IPS-20b (cell line): ENCODE results near the gene SMAD5.

Experiments used
- H3K27ac ChIP-seq: one replicate; pipeline ENCODE4 v1.5.1; 2013; ENCODE audit warnings: low read length
- H3K27me3 ChIP-seq: 2 replicates; pipeline ENCODE4 v1.6.1; 2013; ENCODE audit warnings: mild to moderate bottlenecking, low read length, inconsistent platforms; ENCODE audit not compliant: insufficient read depth
- H3K36me3 ChIP-seq: 2 replicates; pipeline ENCODE4 v1.6.1; 2013; ENCODE audit warnings: low read depth, mild to moderate bottlenecking, inconsistent platforms, low read length, moderate library complexity; ENCODE audit not compliant: insufficient read depth
- H3K4me1 ChIP-seq: 2 replicates; pipeline ENCODE4 v1.6.1; 2013; ENCODE audit warnings: mild to moderate bottlenecking, control low read depth, inconsistent platforms, low read length, moderate library complexity; ENCODE audit not compliant: insufficient read depth
- H3K4me3 ChIP-seq: 2 replicates; pipeline ENCODE4 v1.5.1; 2013; ENCODE audit warnings: mild to moderate bottlenecking, low read length, inconsistent platforms
- H3K9ac ChIP-seq: 2 replicates; pipeline ENCODE4 v1.6.1; 2013; ENCODE audit warnings: low read depth, mild to moderate bottlenecking, inconsistent platforms, low read length, moderate library complexity
- H3K9me3 ChIP-seq: 2 replicates; pipeline ENCODE4 v1.6.1; 2013; ENCODE audit warnings: mild to moderate bottlenecking, low read depth, low read length, inconsistent platforms; ENCODE audit not compliant: insufficient read depth

The SMAD5 gene

DNA sequence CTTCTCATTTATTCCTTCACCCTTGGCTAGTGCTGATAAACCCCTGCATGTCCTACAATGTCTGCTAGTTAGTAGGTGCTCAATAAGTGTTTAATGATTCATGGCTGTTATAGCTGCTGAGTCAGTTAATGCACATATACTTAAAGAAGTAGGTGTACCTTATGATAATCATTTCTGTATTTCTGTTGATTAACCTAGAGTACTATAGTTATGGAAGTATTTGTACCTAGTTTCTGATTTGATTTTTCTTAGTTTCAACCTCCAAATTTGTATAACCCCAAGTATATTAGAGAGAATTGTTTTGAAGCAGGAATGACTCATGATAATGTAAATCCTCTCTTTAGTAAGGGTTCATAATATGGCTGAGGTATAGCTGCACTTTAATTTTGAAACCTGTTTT, 8.9 kb downstream of the SMAD5 start:
- H3K9me3 ChIP-seq, result no peaks in the 10 kb centered on the region
- H3K27me3 ChIP-seq, result no peaks in the 10 kb centered on the region
- H3K4me3 ChIP-seq, result no peak overlapping the region
- H3K9ac ChIP-seq, result no peak overlapping the region
- no peak overlapping the region for H3K27ac ChIP-seq
- no peaks in the 10 kb centered on the region for H3K36me3 ChIP-seq
- peaks cover 3% of the 10 kb centered on the region; the same call in 1 of the 2 replicates for H3K4me1 ChIP-seq

DNA sequence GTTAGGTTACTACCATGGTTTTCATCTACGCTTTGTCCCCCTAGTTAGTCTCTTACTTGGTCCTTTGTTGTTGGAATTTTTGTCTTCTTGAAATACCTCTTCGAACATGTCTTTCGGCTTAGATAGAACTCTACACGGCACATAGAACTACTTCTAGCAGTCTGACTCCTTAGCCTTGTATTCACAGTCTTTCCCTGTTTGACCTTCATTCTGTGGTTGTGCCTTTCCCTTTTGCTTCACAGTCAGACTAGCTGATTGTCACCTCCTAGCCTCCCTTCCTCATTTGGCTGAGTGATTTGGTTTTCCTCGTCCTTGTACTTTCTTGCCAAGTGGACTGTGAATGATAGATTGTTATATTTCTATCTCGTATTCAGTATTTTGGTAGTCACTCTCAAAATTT, 10.7 kb downstream of the SMAD5 start:
- Histone ChIP-seq H3K27ac (no peak overlapping the region), H3K27me3 (no peaks in the 10 kb centered on the region), H3K36me3 (no peaks in the 10 kb centered on the region), H3K4me1 (no peaks in the 10 kb centered on the region), H3K4me3 (no peak overlapping the region), H3K9ac (no peak overlapping the region), H3K9me3 (no peaks in the 10 kb centered on the region)

DNA sequence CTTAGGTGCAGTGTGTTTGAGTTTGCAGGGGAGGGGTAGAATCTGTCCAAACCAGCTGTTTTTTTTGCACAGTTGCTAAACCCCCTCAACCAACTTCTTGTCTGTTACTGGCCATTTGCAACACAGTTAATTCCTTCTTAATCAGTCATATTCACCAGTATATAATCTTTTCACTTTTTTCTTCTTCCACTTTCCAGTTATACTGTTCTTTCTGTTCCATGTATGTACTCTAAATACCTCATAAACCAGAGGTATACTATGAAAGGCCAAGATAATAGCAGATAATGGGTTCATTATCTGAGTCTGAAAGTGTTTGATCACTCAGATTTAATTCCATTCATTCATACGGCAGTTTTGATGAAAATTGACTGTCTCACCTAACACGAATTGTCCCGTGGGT, 11.1 kb downstream of the SMAD5 start:
- Histone ChIP-seq H3K27me3 (no peaks in the 10 kb centered on the region), H3K27ac (no peak overlapping the region), H3K36me3 (no peaks in the 10 kb centered on the region), H3K4me1 (no peaks in the 10 kb centered on the region), H3K4me3 (no peak overlapping the region), H3K9me3 (no peaks in the 10 kb centered on the region), H3K9ac (no peak overlapping the region)

DNA sequence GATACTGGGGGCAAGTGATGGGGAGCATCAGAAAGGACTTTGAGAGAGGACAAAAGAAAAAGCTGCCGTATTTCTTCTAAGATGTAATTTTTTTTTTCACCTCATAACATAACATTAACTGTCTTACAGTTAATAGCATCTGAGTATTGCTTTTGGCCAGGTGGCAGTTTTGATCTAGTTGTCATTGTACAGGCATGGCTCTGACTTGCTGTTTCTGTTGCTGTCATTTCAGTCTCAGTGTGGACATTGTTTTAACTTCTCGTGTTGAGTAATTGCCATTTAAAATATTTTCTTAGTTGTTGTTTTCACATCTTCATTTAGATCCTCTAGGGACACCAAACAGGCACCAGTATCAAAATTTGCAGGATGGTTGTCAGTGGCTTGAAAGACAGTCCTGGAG, 12.4 kb downstream of the SMAD5 start:
- Histone ChIP-seq H3K36me3 (no peaks in the 10 kb centered on the region), H3K4me1 (0 out of 2 replicates have a peak, but pooled peaks cover 3% of the 10 kb centered on the region), H3K27ac (no peak overlapping the region), H3K4me3 (no peak overlapping the region), H3K27me3 (no peaks in the 10 kb centered on the region), H3K9me3 (no peaks in the 10 kb centered on the region), H3K9ac (no peak overlapping the region)

DNA sequence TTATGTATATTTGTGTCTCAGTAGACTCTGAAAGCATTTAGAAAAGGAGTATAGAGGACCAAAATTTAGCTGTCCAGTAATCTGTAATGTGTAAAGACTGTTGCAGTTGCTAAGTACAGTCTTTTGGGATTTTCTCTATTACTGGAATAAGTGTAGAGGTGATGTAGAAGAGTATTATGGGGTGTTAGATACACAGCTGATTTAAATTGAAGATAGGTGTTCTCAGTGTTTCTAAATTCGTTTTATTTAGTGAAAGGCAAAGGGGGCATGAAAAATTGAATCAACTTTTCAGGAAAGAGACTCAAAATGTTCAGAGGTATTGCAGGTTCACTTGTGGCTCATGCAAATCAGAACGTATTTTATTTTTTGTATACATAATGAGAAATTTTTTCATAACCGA, 13.6 kb downstream of the SMAD5 start:
- Histone ChIP-seq H3K4me1 (0 out of 2 replicates have a peak, but pooled peaks cover 3% of the 10 kb centered on the region), H3K36me3 (peaks cover 2% of the 10 kb centered on the region; the same call in 1 of the 2 replicates), H3K27ac (no peak overlapping the region), H3K27me3 (no peaks in the 10 kb centered on the region), H3K4me3 (no peak overlapping the region), H3K9ac (no peak overlapping the region), H3K9me3 (no peaks in the 10 kb centered on the region)

DNA sequence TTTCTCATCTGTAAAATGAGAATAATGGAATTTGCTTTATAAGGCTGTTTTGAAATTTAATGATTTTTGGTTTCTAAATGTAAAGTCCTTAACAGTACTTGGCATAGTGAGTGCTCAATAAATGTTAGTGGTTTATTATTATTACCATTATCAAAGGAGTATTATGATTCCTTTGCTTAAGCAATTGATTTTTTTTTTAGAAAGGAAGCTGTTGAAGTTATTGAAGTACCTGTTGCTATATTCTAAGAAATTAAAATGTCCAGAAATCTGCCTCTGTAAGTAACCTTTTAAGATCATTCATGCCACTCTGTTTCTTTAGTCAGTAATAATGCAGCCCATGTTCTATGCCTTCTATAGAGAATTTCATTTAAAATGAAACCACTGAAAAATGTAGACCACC, 15.0 kb downstream of the SMAD5 start:
- Histone ChIP-seq H3K36me3 (peaks cover 16% of the 10 kb centered on the region), H3K27me3 (no peaks in the 10 kb centered on the region), H3K27ac (no peak overlapping the region), H3K9me3 (no peaks in the 10 kb centered on the region), H3K9ac (no peak overlapping the region), H3K4me3 (no peak overlapping the region), H3K4me1 (0 out of 2 replicates have a peak, but pooled peaks cover 3% of the 10 kb centered on the region)

DNA sequence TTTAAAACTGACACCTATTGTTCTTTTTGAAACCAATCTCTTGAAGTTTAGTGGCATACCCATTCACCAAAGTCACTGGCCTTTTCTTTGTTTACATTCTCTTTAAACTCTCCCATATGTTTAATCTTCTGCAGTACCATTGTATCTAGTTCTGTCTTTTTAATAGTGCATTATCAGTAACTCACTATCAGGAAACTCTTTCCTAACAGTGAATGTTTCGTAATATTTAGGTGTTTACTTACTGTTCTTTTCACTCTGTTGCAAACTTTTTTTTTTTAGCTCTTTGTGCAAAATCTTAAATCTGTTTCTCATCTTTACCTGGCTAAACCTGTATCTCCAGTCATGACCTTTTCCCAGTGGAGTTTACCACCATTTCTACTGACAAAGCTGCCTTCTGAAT, 17.2 kb downstream of the SMAD5 start:
- Histone ChIP-seq H3K4me3 (no peak overlapping the region), H3K9ac (no peak overlapping the region), H3K4me1 (0 out of 2 replicates have a peak, but pooled peaks cover 3% of the 10 kb centered on the region), H3K27me3 (no peaks in the 10 kb centered on the region), H3K9me3 (no peaks in the 10 kb centered on the region), H3K27ac (no peak overlapping the region), H3K36me3 (peaks cover 36% of the 10 kb centered on the region)

DNA sequence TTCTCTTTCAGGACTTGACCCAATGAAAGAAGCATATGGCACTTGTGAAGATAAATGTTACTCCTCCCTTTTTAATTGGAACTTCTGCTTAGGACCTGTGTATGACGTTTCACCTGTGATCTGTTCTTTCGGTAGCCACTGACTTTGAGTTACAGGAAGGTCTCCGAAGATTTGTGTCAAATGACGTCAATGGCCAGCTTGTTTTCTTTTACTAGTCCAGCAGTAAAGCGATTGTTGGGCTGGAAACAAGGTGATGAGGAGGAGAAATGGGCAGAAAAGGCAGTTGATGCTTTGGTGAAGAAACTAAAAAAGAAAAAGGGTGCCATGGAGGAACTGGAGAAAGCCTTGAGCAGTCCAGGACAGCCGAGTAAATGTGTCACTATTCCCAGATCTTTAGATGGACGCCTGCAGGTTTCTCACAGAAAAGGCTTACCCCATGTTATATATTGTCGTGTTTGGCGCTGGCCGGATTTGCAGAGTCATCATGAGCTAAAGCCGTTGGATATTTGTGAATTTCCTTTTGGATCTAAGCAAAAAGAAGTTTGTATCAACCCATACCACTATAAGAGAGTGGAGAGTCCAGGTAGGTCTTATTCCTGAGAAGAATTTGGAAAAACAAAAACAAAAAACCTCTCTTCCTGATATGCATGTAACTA, 21.1 kb downstream of the SMAD5 start:
- Histone ChIP-seq H3K9me3 (no peaks in the 10 kb centered on the region), H3K36me3 (peaks cover 73% of the 10 kb centered on the region), H3K9ac (no peak overlapping the region), H3K4me3 (no peak overlapping the region), H3K27ac (no peak overlapping the region), H3K27me3 (no peaks in the 10 kb centered on the region), H3K4me1 (0 out of 2 replicates have a peak, but pooled peaks cover 3% of the 10 kb centered on the region)

DNA sequence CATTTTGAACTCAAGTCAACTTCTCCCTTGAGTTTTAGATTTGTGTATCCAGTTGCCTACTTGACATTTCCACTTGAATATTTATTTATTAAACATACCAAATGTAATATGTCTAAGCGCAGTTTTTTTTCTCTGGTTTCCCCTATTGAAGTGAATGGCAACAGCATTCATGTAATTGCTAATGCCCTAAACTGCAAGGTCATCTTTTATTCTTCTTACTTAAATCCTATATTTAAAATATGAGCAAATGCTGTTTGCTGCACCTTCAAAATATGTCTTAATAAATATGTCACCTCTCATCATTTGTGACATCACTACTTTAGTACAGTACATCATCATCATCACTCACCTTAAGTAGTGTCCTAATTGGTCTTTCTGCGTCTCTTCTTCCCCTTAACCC, 22.4 kb downstream of the SMAD5 start:
- H3K4me3 ChIP-seq, result no peak overlapping the region
- H3K27ac ChIP-seq, result no peak overlapping the region
- peaks cover 73% of the 10 kb centered on the region for H3K36me3 ChIP-seq
- H3K9ac ChIP-seq, result no peak overlapping the region
- no peaks in the 10 kb centered on the region for H3K27me3 ChIP-seq
- no peaks in the 10 kb centered on the region for H3K4me1 ChIP-seq
- H3K9me3 ChIP-seq, result no peaks in the 10 kb centered on the region

DNA sequence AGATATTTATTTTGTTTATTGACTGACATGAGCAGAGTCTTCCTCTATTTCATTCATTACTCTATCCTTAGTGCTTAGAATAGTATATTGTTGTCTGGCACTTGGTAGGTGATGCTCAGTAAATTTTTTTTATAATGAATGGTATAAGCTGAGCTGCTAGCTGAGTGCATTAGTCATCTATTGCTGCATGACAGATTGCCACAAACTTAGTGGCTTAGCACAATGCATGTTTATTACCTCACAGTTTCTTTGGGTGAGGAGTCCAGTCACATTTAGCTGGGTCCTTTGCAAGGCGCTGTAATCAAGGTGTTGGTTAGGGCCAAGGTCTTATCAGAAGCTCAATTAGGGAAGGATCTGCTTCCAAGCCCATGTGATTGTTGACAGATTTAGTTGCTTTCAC, 23.1 kb downstream of the SMAD5 start:
- Histone ChIP-seq H3K36me3 (peaks cover 76% of the 10 kb centered on the region), H3K27ac (no peak overlapping the region), H3K4me3 (no peak overlapping the region), H3K9ac (no peak overlapping the region), H3K4me1 (no peaks in the 10 kb centered on the region), H3K27me3 (no peaks in the 10 kb centered on the region), H3K9me3 (no peaks in the 10 kb centered on the region)

DNA sequence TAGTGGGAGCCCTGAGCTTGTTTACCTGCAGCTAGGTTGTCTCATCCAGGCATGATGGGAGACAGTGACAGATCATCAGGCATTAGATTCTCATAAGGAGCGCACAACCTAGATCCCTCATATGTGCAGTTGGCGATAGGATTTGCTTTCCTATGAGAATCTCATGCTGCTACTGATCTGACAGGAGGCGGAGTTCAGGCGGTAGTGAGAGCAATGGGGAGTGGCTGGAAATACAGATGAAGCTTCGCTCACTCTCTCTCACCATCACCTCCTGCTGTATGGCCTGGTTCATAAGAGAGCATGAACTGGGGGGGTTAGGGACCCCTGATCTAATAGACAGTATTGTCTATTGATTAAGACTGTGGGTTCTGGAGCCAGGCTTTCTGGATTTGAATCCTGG, 24.9 kb downstream of the SMAD5 start:
- H3K4me3 ChIP-seq, result no peak overlapping the region
- H3K9ac ChIP-seq, result no peak overlapping the region
- no peaks in the 10 kb centered on the region for H3K27me3 ChIP-seq
- no peak overlapping the region for H3K27ac ChIP-seq
- no peaks in the 10 kb centered on the region for H3K9me3 ChIP-seq
- H3K36me3 ChIP-seq, result peaks cover 79% of the 10 kb centered on the region
- no peaks in the 10 kb centered on the region for H3K4me1 ChIP-seq

DNA sequence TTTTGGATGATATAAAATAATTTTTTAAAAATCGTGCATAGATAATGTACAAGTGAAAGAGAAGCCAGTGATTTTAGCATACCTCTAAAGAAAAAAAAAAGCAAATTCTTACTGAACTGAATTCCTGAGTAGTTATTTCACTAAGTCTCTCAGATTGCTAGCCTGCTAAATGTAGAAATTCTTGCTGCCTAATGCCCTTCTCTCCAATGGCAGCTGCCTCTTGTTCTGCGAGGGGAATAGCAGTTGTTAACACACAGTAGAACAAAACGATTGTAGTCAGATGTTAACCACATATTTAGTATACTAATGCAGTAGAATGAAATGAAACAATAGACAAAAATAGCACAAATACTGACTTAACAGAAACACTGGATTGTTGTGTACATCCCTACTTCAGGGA, 26.8 kb downstream of the SMAD5 start:
- no peaks in the 10 kb centered on the region for H3K27me3 ChIP-seq
- H3K4me3 ChIP-seq, result no peak overlapping the region
- no peaks in the 10 kb centered on the region for H3K4me1 ChIP-seq
- no peak overlapping the region for H3K9ac ChIP-seq
- peaks cover 81% of the 10 kb centered on the region for H3K36me3 ChIP-seq
- H3K9me3 ChIP-seq, result no peaks in the 10 kb centered on the region
- no peak overlapping the region for H3K27ac ChIP-seq
